GM10248 (cell line): ENCODE results near the gene PRKN.
"Not testable (repeated sequence)": the region's sequence is repeated elsewhere in the genome, so short reads cannot be mapped to it uniquely, and the experiment has no call there.

Source experiments
- CTCF ChIA-PET: fragments of 300-600 bp; sonication (Branson Sonifier 250); formaldehyde crosslinking; extraction: SDS; loops from one replicate; lab custom pipeline; 2021; ENCODE audit warnings: antibody characterized with exemption; lab: Yijun Ruan, JAX
- POLR2A ChIA-PET: fragments of 350-650 bp; sonication (Branson Sonifier 250); formaldehyde crosslinking; extraction: SDS; loops from one replicate; lab custom pipeline; 2020; ENCODE audit warnings: antibody characterized with exemption; lab: Yijun Ruan, JAX
- DNase-seq: peaks from one replicate; pipeline ENCODE4 v3.0.0; 2012; ENCODE audit errors: extremely low spot score
- TF ChIP-seq, protein P1 (sequence below): IDR thresholded peaks from 2 replicates; pipeline ENCODE4 v1.5.1; 2012; ENCODE audit warnings: mild to moderate bottlenecking, low read depth; ENCODE audit errors: extremely low read depth, missing control alignments, control extremely low read depth

Gene PRKN

DNA sequence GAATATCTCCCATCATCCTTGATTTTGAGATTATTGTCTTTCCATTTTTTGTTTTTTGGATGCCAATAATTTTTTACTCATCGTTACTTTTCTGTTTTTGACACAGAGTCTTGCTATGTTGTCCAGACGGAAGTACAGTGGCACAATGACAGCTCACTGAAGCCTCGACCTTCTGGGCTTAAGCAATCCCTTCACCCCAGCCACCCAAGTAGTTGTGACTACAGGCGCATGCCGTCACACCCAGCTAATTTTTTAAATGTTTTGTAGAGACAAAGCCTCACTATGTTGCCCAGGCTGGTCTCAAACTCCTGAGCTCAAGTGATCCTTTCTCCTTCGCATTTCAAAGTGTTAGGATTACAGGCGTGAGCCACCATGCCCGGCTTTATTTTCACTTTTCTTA, 851.3 kb downstream of the PRKN start:
- no peak for DNase-seq

GRCh38 chr6:161870236-161870901, 857.2 kb downstream of the PRKN start:
- no peak for DNase-seq
- POLR2A ChIA-PET, result no interaction called here
- TF ChIP-seq, protein P1, sequence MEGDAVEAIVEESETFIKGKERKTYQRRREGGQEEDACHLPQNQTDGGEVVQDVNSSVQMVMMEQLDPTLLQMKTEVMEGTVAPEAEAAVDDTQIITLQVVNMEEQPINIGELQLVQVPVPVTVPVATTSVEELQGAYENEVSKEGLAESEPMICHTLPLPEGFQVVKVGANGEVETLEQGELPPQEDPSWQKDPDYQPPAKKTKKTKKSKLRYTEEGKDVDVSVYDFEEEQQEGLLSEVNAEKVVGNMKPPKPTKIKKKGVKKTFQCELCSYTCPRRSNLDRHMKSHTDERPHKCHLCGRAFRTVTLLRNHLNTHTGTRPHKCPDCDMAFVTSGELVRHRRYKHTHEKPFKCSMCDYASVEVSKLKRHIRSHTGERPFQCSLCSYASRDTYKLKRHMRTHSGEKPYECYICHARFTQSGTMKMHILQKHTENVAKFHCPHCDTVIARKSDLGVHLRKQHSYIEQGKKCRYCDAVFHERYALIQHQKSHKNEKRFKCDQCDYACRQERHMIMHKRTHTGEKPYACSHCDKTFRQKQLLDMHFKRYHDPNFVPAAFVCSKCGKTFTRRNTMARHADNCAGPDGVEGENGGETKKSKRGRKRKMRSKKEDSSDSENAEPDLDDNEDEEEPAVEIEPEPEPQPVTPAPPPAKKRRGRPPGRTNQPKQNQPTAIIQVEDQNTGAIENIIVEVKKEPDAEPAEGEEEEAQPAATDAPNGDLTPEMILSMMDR, result no peak
- CTCF ChIA-PET, result no interaction called here

More for the DNA sequence above, 851.3 kb downstream of the PRKN start:
- TF ChIP-seq, protein P1, result no peak
- ChIA-PET CTCF (interaction anchor here (0.5 to 1.0 kb wide), 2 partner anchors 8 to 81 kb away, joined by 3 read pairs; no protein-coding TSS in a partner anchor), POLR2A (no interaction called here)

DNA sequence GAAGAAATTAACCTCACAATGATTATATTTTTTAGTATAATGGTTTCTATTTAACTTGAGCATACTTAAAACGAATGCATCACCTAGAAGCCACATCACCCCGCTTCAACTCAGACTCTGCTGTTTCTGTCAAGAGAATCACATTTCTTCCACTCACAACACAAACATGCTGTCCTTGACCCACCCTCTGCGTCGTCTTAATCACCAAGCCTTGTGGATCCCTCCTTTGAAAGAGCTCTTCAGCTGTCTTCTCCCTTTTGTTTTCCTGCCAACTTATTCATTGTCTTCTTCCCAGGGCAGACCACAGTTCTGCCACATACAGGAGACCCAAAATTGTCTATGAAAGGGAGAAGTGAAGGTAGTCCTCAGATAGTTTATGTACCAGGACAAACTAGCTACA, 858.1 kb downstream of the PRKN start:
- TF ChIP-seq, protein P1, result no peak
- POLR2A ChIA-PET, result no interaction called here
- CTCF ChIA-PET, result no interaction called here
- DNase-seq, result no peak

DNA sequence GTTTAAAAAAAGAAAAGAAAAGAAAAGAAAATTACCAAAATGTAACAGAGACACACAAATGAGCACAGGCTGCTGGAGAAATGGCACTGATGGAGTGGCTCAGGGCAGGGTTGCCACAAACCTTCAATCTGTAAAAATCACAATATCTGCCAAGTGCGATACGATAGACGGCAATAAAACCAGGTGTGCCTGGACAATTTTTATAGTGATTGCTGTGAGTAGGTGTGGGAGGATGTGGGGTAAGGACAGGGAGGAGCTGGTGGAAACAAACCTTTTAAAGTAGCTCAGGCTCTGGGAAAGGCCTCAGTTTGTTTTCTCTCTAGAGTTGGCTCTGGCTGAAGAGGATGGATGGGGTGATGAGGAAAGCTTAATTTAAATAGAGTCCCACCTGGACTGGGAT, 861.0 kb downstream of the PRKN start:
- TF ChIP-seq, protein P1, result no peak
- POLR2A ChIA-PET, result no interaction called here
- DNase-seq, result no peak
- CTCF ChIA-PET, result no interaction called here

DNA sequence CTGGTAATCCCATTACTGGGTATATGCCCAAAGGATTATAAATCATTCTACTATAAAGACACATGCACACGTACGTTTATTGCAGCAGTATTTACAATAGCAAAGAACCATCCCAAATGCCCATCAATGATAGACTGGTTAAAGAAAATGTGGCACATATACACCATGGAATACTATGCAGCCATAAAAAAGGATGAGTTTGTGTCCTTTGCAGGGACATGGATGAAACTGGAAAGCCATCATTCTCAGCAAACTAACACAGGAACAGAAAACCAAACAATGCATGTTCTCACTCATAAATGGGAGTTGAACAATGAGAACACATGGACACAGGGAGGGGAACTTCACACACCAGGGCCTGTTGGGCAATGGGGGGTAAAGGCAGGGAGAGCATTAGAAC, 866.5 kb downstream of the PRKN start:
- CTCF ChIA-PET, DNase-seq, POLR2A ChIA-PET: not testable (repeated sequence)

- CTCF ChIA-PET, result no interaction called here
- POLR2A ChIA-PET, result no interaction called here
- DNase-seq, result no peak
- TF ChIP-seq, protein P1, result no peak
Observed at GRCh38 chr6:161853657-161854056, 873.9 kb downstream of the PRKN start.

DNA sequence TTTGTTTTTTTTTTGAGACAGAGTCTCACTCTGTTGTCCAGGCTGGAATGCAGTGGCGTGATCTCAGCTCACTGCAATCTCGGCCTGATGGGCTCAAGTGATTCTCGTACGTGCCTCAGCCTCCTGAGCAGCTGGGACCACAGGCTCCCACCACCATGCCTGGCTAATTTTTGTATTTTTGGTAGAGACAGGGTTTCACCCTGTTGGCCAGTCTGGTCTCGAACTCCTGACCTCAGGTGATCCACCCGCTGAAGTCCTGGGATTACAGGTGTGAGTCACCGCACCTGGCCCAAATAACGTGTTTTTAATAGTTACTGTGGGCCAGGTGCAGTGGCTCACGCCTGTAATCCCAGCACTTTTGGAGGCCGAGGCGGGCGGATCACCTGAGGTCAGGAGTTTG, 876.1 kb downstream of the PRKN start:
- CTCF ChIA-PET, DNase-seq, POLR2A ChIA-PET: not testable (repeated sequence)

- ChIA-PET POLR2A (no interaction called here), CTCF (no interaction called here)
- TF ChIP-seq, protein P1, result no peak
- no peak for DNase-seq
Observed at GRCh38 chr6:161850562-161850961, 877.0 kb downstream of the PRKN start.
